SU-DHL-6 (cell line): ENCODE measurements around the gene NIPA2.

Experiments used
- H2AFZ ChIP-seq: fragments of 200-600 bp; sonication (generic); 2 replicates; pipeline ENCODE4 v1.6.1; 2014; ENCODE audit warnings: low read depth, mild to moderate bottlenecking, moderate library complexity, mixed read lengths, antibody characterized with exemption, low read length; ENCODE audit not compliant: severe bottlenecking
- H3F3A ChIP-seq: fragments of 200-600 bp; shearing (Covaris generic); 2 replicates; pipeline ENCODE4 v1.6.0; 2016; ENCODE audit warnings: antibody characterized with exemption, mild to moderate bottlenecking; ENCODE audit not compliant: insufficient read depth
- H3K27ac ChIP-seq: fragments of 200-600 bp; sonication (generic); 2 replicates; pipeline ENCODE4 v1.5.1; 2016; ENCODE audit warnings: low read depth, mild to moderate bottlenecking, low read length, moderate library complexity, mixed read lengths
- H3K27me3 ChIP-seq: fragments of 200-600 bp; sonication (generic), shearing (Covaris generic); 2 replicates; pipeline ENCODE4 v1.6.0; 2014; ENCODE audit warnings: mild to moderate bottlenecking, low read length
- H3K36me3 ChIP-seq: fragments of 200-600 bp; sonication (generic); 2 replicates; pipeline ENCODE4 v1.6.1; 2014; ENCODE audit warnings: mild to moderate bottlenecking, low read length, mixed read lengths
- H3K4me2 ChIP-seq: fragments of 300-600, 200-600 bp; shearing (Covaris generic), sonication (generic); 2 replicates; pipeline ENCODE4 v1.6.0; 2014; ENCODE audit warnings: low read length, low read depth, mild to moderate bottlenecking; ENCODE audit not compliant: poor library complexity, severe bottlenecking
- H3K4me3 ChIP-seq: fragments of 200-600 bp; sonication (generic); 2 replicates; pipeline ENCODE4 v1.5.1; 2014; ENCODE audit warnings: antibody characterized with exemption, low read length, mild to moderate bottlenecking, mixed read lengths; ENCODE audit not compliant: insufficient read depth, poor library complexity, severe bottlenecking
- H3K79me2 ChIP-seq: fragments of 200-600 bp; sonication (generic); 2 replicates; pipeline ENCODE4 v1.6.1; 2014; ENCODE audit warnings: mild to moderate bottlenecking, low read length, moderate library complexity; ENCODE audit not compliant: insufficient read depth
- H3K9ac ChIP-seq: fragments of 200-600 bp; sonication (generic); 2 replicates; pipeline ENCODE4 v1.7.0; 2014; ENCODE audit warnings: mild to moderate bottlenecking, low read length
- H3K9me2 ChIP-seq: fragments of 200-600 bp; sonication (generic); replicated peaks from 2 replicates; pipeline ENCODE4 v1.6.1; 2014; ENCODE audit warnings: low read length; ENCODE audit not compliant: insufficient read depth
- H3K9me3 ChIP-seq: fragments of 200-600 bp; sonication (generic); 2 replicates; pipeline ENCODE4 v1.6.1; 2014; ENCODE audit warnings: low read length, mixed read lengths; ENCODE audit not compliant: insufficient read depth
- H4K20me1 ChIP-seq: fragments of 200-600 bp; sonication (generic); 2 replicates; pipeline ENCODE4 v1.6.1; 2014; ENCODE audit warnings: low read depth, mild to moderate bottlenecking, antibody characterized with exemption, low read length, moderate library complexity, mixed read lengths
- CTCF ChIP-seq: fragments of 200-600 bp; sonication (generic); IDR thresholded peaks from one replicate; pipeline ENCODE4 v1.5.1; 2017; ENCODE audit warnings: antibody characterized with exemption, mild to moderate bottlenecking, low read length, moderate library complexity; ENCODE audit not compliant: insufficient read depth, poor library complexity, severe bottlenecking
- EZH2phosphoT487 ChIP-seq: fragments of 200-600 bp; sonication (generic), shearing (Covaris generic); conservative IDR thresholded peaks from 2 replicates; pipeline ENCODE4 v1.6.1; 2018; ENCODE audit warnings: mild to moderate bottlenecking, antibody characterized with exemption, low read length, moderate library complexity, mixed read lengths

The NIPA2 gene

DNA sequence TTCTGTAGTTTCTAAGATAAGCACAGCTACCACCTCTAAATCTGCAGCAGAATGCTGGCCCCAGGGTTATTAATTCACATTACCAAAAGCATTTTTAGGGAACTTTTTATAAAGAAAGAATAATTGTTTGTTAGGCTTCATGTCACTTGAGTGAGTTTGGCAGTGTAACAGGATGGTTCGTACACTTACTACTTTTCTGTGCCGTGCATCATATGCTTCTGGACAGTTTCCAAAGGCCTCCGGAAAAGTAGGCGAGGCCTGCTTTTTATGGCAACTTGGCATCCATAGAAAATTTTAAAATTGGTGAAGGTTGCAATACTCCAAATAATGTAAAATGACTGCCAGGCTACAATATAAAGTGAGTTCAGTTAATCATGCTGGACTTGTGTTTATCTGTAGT is 30.0 kb downstream of the NIPA2 start:
- H3K4me3 ChIP-seq, result no peak overlapping the region
- H3K9ac ChIP-seq, result no peak overlapping the region
- H3K9me3 ChIP-seq, result no peaks in the 10 kb centered on the region
- H3K36me3 ChIP-seq, result peaks cover 17% of the 10 kb centered on the region
- no peaks in the 10 kb centered on the region for H3K79me2 ChIP-seq
- H2AFZ ChIP-seq, result no peak overlapping the region
- H4K20me1 ChIP-seq, result no peaks in the 10 kb centered on the region
- H3K4me2 ChIP-seq, result no peak overlapping the region
- no peak overlapping the region for H3K27ac ChIP-seq
- H3K9me2 ChIP-seq, result no peaks in the 10 kb centered on the region
- no peaks in the 10 kb centered on the region for H3K27me3 ChIP-seq
- TF ChIP-seq EZH2phosphoT487 (no peak), CTCF (no peak)
- H3F3A ChIP-seq, result no peaks in the 10 kb centered on the region; the same call in 1 of the 2 replicates

- no peak overlapping the region for H3K4me3 ChIP-seq
- H3K27me3 ChIP-seq, result no peaks in the 10 kb centered on the region
- no peak overlapping the region for H2AFZ ChIP-seq
- TF ChIP-seq EZH2phosphoT487 (no peak), CTCF (no peak)
- no peaks in the 10 kb centered on the region; the same call in 1 of the 2 replicates for H3F3A ChIP-seq
- no peak overlapping the region for H3K9ac ChIP-seq
- H3K9me2 ChIP-seq, result no peaks in the 10 kb centered on the region
- no peaks in the 10 kb centered on the region for H4K20me1 ChIP-seq
- no peak overlapping the region for H3K4me2 ChIP-seq
- H3K27ac ChIP-seq, result no peak overlapping the region
- no peaks in the 10 kb centered on the region for H3K79me2 ChIP-seq
- H3K9me3 ChIP-seq, result no peaks in the 10 kb centered on the region
- H3K36me3 ChIP-seq, result peaks cover 17% of the 10 kb centered on the region
Observed at GRCh38 chr15:22868928-22869327, 30.5 kb downstream of the NIPA2 start.

- Histone ChIP-seq H4K20me1 (no peaks in the 10 kb centered on the region), H3K36me3 (peaks cover 17% of the 10 kb centered on the region), H3K9me2 (no peaks in the 10 kb centered on the region), H3K27ac (no peak overlapping the region), H3K27me3 (no peaks in the 10 kb centered on the region), H3K4me3 (no peak overlapping the region), H3K9me3 (no peaks in the 10 kb centered on the region), H3K9ac (no peak overlapping the region), H3K79me2 (no peaks in the 10 kb centered on the region), H2AFZ (no peak overlapping the region), H3F3A (no peaks in the 10 kb centered on the region; the same call in 1 of the 2 replicates), H3K4me2 (no peak overlapping the region)
- TF ChIP-seq EZH2phosphoT487 (no peak), CTCF (no peak)
Observed at GRCh38 chr15:22869856-22870255, 31.4 kb downstream of the NIPA2 start.
